ENCODE measurements around the gene ALDOC.
"Not testable (repeated sequence)": the region's sequence is repeated elsewhere in the genome, so short reads cannot be mapped to it uniquely, and the experiment has no call there.

ALDOC gene

GRCh38 chr17:28580959-28581358 is 4.3 kb upstream of the ALDOC start:
- DNase-seq: no peak

DNA sequence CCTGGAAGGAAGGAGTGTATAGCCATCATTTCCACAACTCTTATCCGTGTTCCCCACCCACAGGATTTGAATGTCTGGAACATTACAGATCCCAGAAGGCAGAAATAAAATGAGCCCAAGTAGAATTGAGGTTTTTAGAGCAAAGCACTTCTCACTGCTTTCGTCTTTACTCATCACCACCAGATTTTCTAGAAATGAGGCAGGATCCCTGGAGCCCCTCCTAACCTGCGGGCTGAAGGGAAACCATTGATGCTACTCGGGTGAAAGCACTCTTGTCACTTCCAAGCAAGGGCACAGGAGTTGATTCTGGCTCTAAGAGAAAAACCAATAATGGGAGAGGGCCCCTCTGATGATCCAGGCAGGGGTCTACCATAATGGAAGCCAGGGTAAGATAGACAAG is 2.8 kb upstream of the ALDOC start:
- no peak for DNase-seq

DNA sequence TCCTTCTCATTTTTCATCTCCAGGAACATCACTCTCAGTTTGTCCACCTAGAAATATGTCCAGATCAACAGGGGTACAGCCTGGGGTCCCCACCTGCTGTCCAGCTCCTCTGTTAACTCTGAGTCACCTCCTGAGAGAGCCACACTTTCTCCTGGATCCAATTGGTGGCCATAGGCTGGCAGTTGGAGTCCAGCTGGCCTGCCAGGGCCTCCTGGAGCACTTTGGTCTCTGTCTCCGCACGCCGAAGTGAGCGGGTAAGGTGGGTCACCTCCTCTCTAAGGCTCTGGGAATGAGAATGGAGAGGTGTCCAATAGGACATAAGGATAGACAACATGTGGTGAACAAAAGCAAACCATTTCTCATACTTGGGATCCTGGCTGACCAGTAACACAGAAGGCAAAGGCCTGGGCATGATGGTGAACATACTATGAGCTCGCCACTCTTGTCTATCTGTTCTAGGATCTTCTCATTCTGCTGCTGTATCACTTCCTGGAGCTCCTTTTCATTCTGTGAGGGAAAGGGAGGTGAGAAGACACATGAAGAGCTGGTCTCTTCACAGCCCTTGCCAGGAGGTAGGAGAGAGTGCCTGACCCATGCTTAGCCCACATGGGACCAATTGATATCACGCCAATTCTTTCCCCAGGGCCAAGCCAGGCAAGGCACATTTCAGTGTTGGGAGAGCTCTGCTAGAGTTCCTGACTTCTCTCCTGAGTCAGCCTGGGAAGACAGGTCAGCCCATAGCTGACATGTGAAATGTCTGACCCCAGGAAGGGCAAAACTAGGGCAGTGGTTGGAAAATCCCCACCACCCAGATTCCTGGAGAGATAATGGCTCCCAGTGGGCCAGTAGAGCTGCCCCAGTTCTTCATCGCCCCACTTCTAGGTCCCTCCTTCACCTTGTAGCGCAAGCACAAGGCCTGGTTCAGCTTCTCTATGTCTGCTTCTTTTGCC is 1.8 kb upstream of the ALDOC start:
- DNase-seq: no peak

- no peak for DNase-seq
Observed at GRCh38 chr17:28577466-28577824, 750 bp upstream of the ALDOC start.

GRCh38 chr17:28576016-28576415 is 679 bp downstream of the ALDOC start:
- DNase-seq: not testable (repeated sequence)

DNA sequence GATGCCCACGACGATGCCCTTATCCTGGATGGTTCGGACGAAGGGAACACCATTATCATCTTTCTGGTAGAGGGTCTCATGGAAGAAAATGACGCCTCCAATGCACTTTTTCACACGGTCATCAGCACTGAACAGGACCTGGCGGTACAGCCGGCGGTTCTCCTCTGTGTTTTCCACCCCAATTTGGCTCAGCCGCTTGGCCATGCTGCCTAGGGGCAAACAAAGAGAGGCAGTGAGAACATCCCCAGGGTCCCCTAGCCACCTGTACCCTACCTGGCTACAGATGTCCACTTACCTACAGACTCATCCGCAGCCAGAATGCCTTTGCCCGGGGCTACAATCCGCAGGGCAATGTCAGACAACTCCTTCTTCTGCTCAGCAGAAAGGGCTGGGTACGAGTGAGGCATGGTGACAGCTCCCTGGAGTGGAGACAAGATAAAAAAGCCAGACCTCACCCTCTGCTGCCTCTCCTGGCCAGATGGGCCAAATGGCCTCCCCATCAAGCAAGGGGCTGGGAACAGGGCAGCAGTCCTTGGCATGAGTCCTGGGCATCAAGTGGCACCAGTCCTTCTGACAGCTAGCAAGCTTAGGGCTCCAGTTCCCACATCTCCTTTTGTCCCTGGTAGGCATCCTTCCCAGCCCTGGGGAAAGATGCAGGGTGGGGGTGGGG is 1.4 kb downstream of the ALDOC start:
- DNase-seq: no peak

DNA sequence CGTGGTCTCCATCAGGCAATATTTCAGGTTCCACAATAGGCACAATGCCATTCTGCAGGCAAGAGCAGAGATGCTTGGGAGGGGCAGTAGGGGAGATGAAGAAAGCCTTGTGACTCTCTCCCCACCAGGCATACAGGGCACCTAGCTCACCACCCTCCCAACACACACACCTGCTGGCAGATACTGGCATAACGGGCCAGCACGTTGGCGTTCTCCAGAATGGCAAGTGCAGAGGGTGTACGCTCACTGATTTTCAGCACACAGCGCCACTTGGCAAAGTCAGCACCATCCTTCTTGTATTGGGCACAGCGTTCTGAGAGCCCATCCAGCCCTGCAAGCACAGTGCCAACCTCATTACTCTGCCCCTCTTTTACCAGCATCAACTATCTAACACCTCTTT is 2.2 kb downstream of the ALDOC start:
- no peak for DNase-seq

DNA sequence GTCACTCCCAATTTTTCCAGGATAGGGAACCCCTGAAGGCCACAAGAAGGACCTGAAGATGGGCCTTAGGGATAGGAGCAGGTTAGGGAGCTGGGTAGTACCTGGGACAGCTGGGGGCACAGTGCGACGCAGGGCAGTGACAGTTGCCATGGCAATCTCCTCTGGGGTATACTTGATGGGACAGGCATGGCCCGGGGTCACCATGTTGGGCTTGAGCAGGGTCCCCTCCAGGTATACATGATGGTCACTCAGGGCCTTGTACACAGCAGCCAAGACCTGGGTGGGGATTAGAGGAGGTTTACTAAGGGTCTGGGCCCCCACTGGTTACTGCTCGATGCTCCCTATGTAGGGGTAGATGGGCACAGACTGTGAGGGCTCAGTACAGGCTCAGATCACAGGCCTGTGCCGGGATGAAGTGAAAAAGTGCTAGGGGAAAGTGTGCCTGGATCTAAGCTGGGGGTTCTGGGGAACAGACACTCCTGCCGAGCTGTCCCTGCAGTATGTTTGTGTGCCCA is 2.7 kb downstream of the ALDOC start:
- DNase-seq: no peak

DNA sequence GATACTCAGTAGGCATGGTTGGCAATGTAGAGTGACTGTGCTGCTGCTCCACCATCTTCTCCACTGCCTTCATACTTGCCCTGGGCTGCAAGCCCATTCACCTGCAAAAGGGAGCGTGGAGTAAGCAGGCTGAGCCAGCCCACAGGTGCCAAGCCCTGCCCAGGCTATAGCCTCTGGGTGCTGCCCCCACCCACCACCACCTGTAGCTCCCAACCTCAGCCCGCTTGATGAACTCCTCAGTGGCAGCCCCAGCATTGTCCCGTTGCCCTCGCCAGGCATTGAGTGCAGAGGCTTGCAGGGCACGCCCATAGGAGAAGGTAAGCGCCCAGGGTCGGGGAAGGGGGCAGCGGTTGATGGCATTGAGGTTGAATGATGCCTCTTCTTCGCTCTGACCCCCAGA is 3.2 kb downstream of the ALDOC start:
- DNase-seq: no peak

DNA sequence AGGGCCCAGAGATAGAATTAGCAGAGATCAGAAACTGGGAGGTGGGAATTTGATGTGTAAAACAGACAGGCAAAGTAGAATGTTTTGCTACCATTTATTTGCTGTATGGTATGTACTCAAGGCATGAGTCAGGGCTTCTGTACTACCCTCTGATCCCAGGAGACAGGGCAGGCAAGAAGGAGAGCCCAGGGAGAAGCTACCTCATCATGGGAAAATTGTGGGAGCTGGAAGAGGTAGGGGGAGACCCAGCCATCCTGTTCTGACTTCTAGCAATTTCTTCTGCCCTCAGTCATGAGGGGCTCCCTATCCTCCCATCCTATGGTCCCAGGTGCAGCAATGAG is 3.7 kb downstream of the ALDOC start:
- DNase-seq: no peak

- no peak for DNase-seq
Observed at GRCh38 chr17:28572259-28573039, 4.2 kb downstream of the ALDOC start.

DNA sequence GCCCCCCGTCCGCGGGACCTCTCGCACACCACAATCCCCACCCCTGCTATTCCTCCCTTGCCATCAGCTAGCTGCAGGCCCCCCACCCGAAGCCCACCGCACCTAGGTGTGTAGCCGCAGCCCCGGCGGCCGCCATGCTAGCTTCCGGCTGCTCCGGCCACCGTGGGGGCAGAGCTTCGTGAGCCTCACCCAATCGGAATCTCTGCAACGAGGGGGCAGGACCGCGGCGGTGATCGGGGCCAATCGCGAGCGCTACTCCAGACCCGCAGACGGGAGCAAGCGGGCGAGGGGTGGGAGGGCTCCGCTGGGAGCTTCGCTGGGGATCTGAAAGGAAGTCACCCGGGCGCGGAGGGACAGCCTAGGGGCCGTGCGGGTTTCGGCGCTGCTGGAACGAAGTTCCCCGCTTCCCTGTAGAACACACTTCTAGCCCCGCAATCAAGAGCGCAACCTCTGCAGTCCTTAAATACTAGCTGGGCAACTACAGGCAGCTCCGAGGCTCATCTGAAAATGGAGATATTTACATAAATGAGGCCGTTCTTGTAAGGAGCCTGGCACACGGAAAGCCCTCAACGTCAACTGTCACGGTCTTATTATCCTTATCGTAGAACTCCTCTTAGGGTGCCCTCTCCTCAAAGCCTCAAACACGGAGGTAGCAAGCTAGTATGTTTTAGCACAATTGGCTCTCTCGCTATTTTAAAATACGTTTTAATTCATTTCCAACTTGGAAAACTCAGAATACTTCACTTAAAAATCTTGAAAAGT is 5.2 kb downstream of the ALDOC start, which contains the start of gene PIGS:
TSS of gene PIGS (minus strand) at position 164 of the 762 bp plus-strand sequence. CDS start at position 136, 28 bp downstream.
- peak; percentile 87 for DNase-seq

GRCh38 chr17:28570716-28571360 is 5.9 kb downstream of the ALDOC start:
- DNase-seq: peak; percentile 42

- DNase-seq: no peak
Observed at GRCh38 chr17:28569446-28569845, 7.2 kb downstream of the ALDOC start.

- no peak for DNase-seq
Observed at GRCh38 chr17:28567604-28568003, 9.1 kb downstream of the ALDOC start.

DNA sequence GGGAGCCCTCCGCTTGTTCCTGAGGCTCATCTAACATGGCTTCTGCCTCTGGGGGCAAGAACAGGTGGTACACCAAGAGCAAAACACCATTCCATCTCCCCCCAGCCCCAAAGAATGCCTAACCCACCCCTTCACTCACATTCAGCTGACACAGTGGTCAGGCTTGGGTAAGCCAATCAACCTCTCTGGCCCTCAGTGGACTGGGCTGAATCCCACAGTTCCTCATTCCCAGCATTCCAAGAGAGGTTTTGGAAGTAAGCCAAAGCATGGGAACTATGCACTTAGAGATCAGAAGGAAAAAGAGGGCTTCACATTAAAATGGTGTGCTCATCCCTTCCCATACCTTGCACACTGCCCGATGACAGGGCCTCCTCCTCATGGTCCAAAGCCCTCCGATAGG is 13.2 kb downstream of the ALDOC start:
- no peak for DNase-seq

- no peak for DNase-seq
Observed at GRCh38 chr17:28555022-28555421, 21.7 kb downstream of the ALDOC start.

DNA sequence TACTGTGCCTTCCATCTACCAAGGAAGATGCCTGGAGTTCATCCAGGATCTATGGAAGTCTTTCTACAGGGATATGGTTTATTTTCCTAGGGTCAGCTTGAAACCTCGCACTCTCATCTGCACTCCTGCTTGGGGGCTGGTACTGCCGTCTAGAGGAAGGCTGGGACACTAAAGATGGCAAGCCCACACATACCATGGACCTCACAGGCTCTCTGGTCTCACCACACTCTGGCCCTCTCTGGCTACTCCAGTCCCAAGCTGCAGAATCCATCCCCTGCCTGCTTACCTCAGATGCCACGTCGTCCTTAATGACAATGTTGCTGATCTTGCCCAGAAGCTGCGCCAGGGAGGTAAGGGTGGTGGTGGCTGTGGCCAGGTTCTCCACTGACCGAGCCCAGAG is 22.1 kb downstream of the ALDOC start:
- DNase-seq: no peak

DNA sequence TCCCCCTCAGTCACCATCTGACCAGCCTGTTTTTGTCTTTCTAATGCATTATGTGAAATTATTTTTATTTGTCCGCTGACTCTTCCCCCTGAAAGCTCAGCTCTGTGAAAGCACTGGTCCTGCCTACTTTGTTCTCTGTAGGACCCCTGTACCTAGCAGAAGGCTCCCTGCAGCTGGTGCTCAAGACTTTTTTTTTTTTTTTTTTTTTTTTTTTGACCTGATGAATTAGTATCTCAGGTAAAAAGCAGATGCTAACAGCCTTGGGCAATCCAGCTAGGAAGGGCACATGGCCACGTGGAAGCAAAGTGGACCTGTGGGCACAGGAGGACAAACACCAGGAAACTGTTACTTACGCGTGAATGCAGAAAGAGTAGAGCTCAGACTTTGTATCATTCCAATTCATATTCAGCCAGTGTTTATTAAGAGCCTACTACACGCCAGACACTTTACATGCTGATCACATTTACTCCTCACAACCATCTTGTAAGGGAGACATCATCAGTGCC is 23.6 kb downstream of the ALDOC start:
- DNase-seq: no peak

- DNase-seq: peak; percentile 50
Observed at GRCh38 chr17:28552176-28552999, 24.3 kb downstream of the ALDOC start, which contains the start of gene UNC119. Gene UNC119, minus strand, starts transcription at chr17:28552624. Its CDS starts 67 bp downstream, at chr17:28552557.
